Endothelial cell of umbilical vein (primary cell): ENCODE measurements around the gene CACNA1E. TPM values are rescaled to one million over a fixed set of nuclear protein-coding genes. Genes with fewer than 3 reads are reported as not detected.

Source experiments
- BruUV-seq: library from RNA; stranded (reverse); fragments of 400-500 nt; replicated peaks from 2 replicates; lab custom pipeline; 2021; lab: Mats Ljungman, UMichigan
- CTCF ChIA-PET: fragments of 300-600, 350-600 bp; sonication (Branson Sonifier 250); formaldehyde crosslinking; loops from one replicate; lab custom pipeline; 2021; ENCODE audit warnings: antibody characterized with exemption, inconsistent platforms; lab: Charles Lee
- POLR2A ChIA-PET: fragments of 300-600, 350-600 bp; sonication (Branson Sonifier 250); formaldehyde crosslinking; loops from one replicate; lab custom pipeline; 2021; ENCODE audit warnings: antibody characterized with exemption, inconsistent platforms; lab: Charles Lee
- DNase-seq: peaks from one replicate; pipeline ENCODE4 v3.0.0-alpha.2; 2011; ENCODE audit warnings: low read depth, low spot score
- FAIRE-seq: peaks from 2 replicates; lab custom pipeline; 2011; peaks lifted over from hg19 to GRCh38; lab: Jason Lieb, UNC
- H2AFZ ChIP-seq: 2 replicates; pipeline ENCODE4 v1.6.0; 2012; ENCODE audit warnings: low read depth, low read length, control low read depth, inconsistent platforms
- H3K27ac ChIP-seq: 2 replicates; pipeline ENCODE4 v1.5.1; 2011; ENCODE audit warnings: low read depth, mild to moderate bottlenecking, control low read depth, low read length, moderate library complexity; ENCODE audit not compliant: insufficient read depth
- H3K27me3 ChIP-seq, 2 experiments: 2 replicates each; pipeline versions ENCODE4 v1.6.0 to v1.6.1; 2011; ENCODE audit warnings: low read length in 2 of 2, mixed read lengths in 1 of 2; ENCODE audit not compliant: control insufficient read depth in 2 of 2, insufficient read depth in 2 of 2
- H3K36me3 ChIP-seq, 2 experiments: 2 replicates in 1 of 2; 3 replicates in 1 of 2; pipeline ENCODE4 v1.5.1; 2011; ENCODE audit warnings: low read length in 2 of 2, mild to moderate bottlenecking in 1 of 2, moderate library complexity in 1 of 2; ENCODE audit not compliant: control insufficient read depth in 2 of 2, insufficient read depth in 2 of 2; ENCODE audit errors: extremely low read depth in 1 of 2
- H3K4me1 ChIP-seq: 3 replicates; pipeline ENCODE4 v1.5.1; 2011; ENCODE audit warnings: mild to moderate bottlenecking, low read length; ENCODE audit not compliant: control insufficient read depth, insufficient read depth; ENCODE audit errors: extremely low read depth
- H3K4me2 ChIP-seq: 2 replicates; pipeline ENCODE4 v1.6.1; 2011; ENCODE audit warnings: low read length, control low read depth, mixed read lengths; ENCODE audit not compliant: insufficient read depth
- H3K4me3 ChIP-seq, 3 experiments: fragments of 200-600 bp in 1 of 3; sonication (generic), shearing (Covaris generic) in 1 of 3; replicated peaks in 1 of 3; 2 replicates each; pipeline ENCODE4 v1.5.1; 2011 to 2016; ENCODE audit warnings: control low read depth in 3 of 3, low read length in 3 of 3, mild to moderate bottlenecking in 2 of 3, inconsistent platforms in 1 of 3, low read depth in 1 of 3, moderate library complexity in 1 of 3; ENCODE audit not compliant: insufficient read depth in 1 of 3
- H3K79me2 ChIP-seq: 2 replicates; pipeline ENCODE4 v1.6.0; 2012; ENCODE audit warnings: low read length, inconsistent platforms; ENCODE audit not compliant: control insufficient read depth, insufficient read depth
- H3K9ac ChIP-seq: replicated peaks from 2 replicates; pipeline ENCODE3; 2011; ENCODE audit warnings: low read length, control low read depth; ENCODE audit not compliant: insufficient read depth; ENCODE audit errors: extremely low read depth
- H3K9me1 ChIP-seq: replicated peaks from 3 replicates; pipeline ENCODE4 v1.6.0; 2011; ENCODE audit warnings: mild to moderate bottlenecking, low read length; ENCODE audit not compliant: control insufficient read depth, insufficient read depth; ENCODE audit errors: extremely low read depth
- H3K9me3 ChIP-seq: replicated peaks from 2 replicates; pipeline ENCODE4 v1.5.1; 2012; ENCODE audit warnings: low read length, inconsistent platforms; ENCODE audit not compliant: control insufficient read depth, insufficient read depth
- H4K20me1 ChIP-seq: replicated peaks from 2 replicates; pipeline ENCODE3; 2011; ENCODE audit warnings: mild to moderate bottlenecking, low read length; ENCODE audit not compliant: control insufficient read depth, insufficient read depth; ENCODE audit errors: extremely low read depth
- CTCF ChIP-seq, 2 donors: IDR thresholded peaks; 1 replicate in 1 of 2; 2 replicates in 1 of 2; pipeline ENCODE4 v1.5.1; 2011; ENCODE audit warnings: low read length in 2 of 2, mild to moderate bottlenecking in 2 of 2, moderate library complexity in 2 of 2, control low read depth in 1 of 2, inconsistent platforms in 1 of 2, low read depth in 1 of 2; ENCODE audit not compliant: insufficient read depth in 1 of 2; ENCODE audit errors: extremely low read depth in 1 of 2
- EZH2 ChIP-seq: IDR thresholded peaks from 2 replicates; pipeline ENCODE4 v1.6.1; 2012; ENCODE audit warnings: borderline replicate concordance, low read depth, mild to moderate bottlenecking, moderate library complexity, low read length, inconsistent platforms; ENCODE audit not compliant: severe bottlenecking
- FOS ChIP-seq: IDR thresholded peaks from 2 replicates; pipeline ENCODE4 v1.6.1; 2011; ENCODE audit warnings: mild to moderate bottlenecking, low read length, moderate library complexity, borderline replicate concordance; ENCODE audit not compliant: insufficient read depth
- GATA2 ChIP-seq: IDR thresholded peaks from 2 replicates; pipeline ENCODE4 v1.7.0; 2011; ENCODE audit warnings: low read depth, mild to moderate bottlenecking, moderate library complexity, mixed read lengths, low read length; ENCODE audit not compliant: insufficient read length, insufficient read depth
- JUN ChIP-seq: IDR thresholded peaks from 2 replicates; pipeline ENCODE4 v1.6.1; 2011; ENCODE audit warnings: borderline replicate concordance, low read depth; ENCODE audit not compliant: insufficient read length, insufficient read depth
- MAX ChIP-seq: IDR thresholded peaks from 2 replicates; pipeline ENCODE4 v1.6.1; 2011; ENCODE audit not compliant: insufficient read depth, insufficient read length
- MYC ChIP-seq: IDR thresholded peaks from one replicate; pipeline ENCODE4 v1.6.1; 2011; ENCODE audit warnings: mild to moderate bottlenecking, low read depth, low read length
- POLR2A ChIP-seq: IDR thresholded peaks from 2 replicates; pipeline ENCODE4 v1.6.1; 2012; ENCODE audit warnings: low read depth, mild to moderate bottlenecking, control low read depth, low read length
- POLR2AphosphoS5 ChIP-seq: IDR thresholded peaks from 2 replicates; pipeline ENCODE4 v1.6.1; 2012; ENCODE audit warnings: low read depth, mild to moderate bottlenecking, control low read depth, low read length, moderate library complexity; ENCODE audit not compliant: insufficient read depth
- dilution Hi-C: fragments of 300-500 bp; cut with MboI; formaldehyde crosslinking; loops from one replicate; pipeline ENCODE4 v1.15.0; 2019; ENCODE audit warnings: low sequenced_read_pairs; ENCODE audit not compliant: extremely low pct_ligation_motif_present
- intact Hi-C: fragments of 100-400 bp; cut with micrococcal nuclease; formaldehyde crosslinking; loops from one replicate; pipeline ENCODE4 v1.10.0; 2022
- polyA plus RNA-seq, 4 experiments: library from polyadenylated mRNA; depleted of rRNA in 3 of 4; stranded (reverse) in 3 of 4; unstranded in 1 of 4; fragments of >200 nt; gene quantifications; 2 replicates each; pipeline versions ENCODE4 v1.2.1 to v1.2.3, GENCODE V29; 2011 to 2012; ENCODE audit warnings: missing spikeins in 1 of 4
- total RNA-seq: library from RNA; stranded (reverse); gene quantifications from 2 replicates; pipeline ENCODE4 v1.2.3, GENCODE V29; 2021

The CACNA1E gene
- total and polyA plus RNA-seq, 2 donors (not counting 3 experiments of a cell fraction or from before 2014, with no cell fraction given) = not detected

GRCh38 chr1:181568736-181569135 lies 85.4 kb downstream of the CACNA1E start:
- no peak overlapping the region for H3K27ac ChIP-seq
- H3K9ac ChIP-seq = no peak overlapping the region
- H3K27me3 ChIP-seq = no peaks in the 10 kb centered on the region
- H3K36me3 ChIP-seq = no peaks in the 10 kb centered on the region
- ChIA-PET CTCF (no interaction called here), POLR2A (no interaction called here)
- no TSS peak for BruUV-seq
- no peaks in the 10 kb centered on the region for H3K4me1 ChIP-seq
- DNase-seq = no peak
- no peak overlapping the region for H3K4me2 ChIP-seq
- dilution Hi-C loops (no loop called here), intact Hi-C loops (no loop called here)
- peaks cover 2% of the 10 kb centered on the region for H3K9me3 ChIP-seq
- no peak for FAIRE-seq
- H2AFZ ChIP-seq = no peak overlapping the region
- H3K9me1 ChIP-seq = no peaks in the 10 kb centered on the region
- no peaks in the 10 kb centered on the region for H3K79me2 ChIP-seq
- no peak overlapping the region for H3K4me3 ChIP-seq
- TF ChIP-seq CTCF (IDR thresholded peaks at IDR 0.05; ENCODE audit: extremely low read depth in 1 of 2, insufficient read depth in 1 of 2, low read depth in 1 of 2, low read length in 2 of 2) = no peak
- no peak for TF ChIP-seq EZH2
- no peak for TF ChIP-seq POLR2AphosphoS5
- no peak for TF ChIP-seq FOS
- TF ChIP-seq JUN = no peak
- no peak for TF ChIP-seq POLR2A
- no peak for TF ChIP-seq GATA2
- TF ChIP-seq MYC = no peak
- TF ChIP-seq MAX = no peak
- no peaks in the 10 kb centered on the region for H4K20me1 ChIP-seq
